K562 (cell line): ENCODE measurements around the gene PCED1B. TPM values are rescaled to one million over a fixed set of nuclear protein-coding genes. Genes with fewer than 3 reads are reported as not detected.

Experiments used
- CC2D1A ChIP-seq: fragments of 450-650 bp; IDR thresholded peaks from 2 replicates; pipeline ENCODE4 v1.6.1; 2017; ENCODE audit warnings: mild to moderate bottlenecking
- KLF13 ChIP-seq: fragments of 450-650 bp; IDR thresholded peaks from 2 replicates; pipeline ENCODE4 v1.6.1; 2016; ENCODE audit warnings: missing genetic modification characterization, low read depth, mild to moderate bottlenecking, missing compliant biosample characterization, moderate library complexity, borderline replicate concordance
- MTA3 ChIP-seq: fragments of 450-650 bp; formaldehyde crosslinking; IDR thresholded peaks from 2 replicates; pipeline ENCODE4 v1.6.1; 2017; ENCODE audit warnings: mild to moderate bottlenecking, borderline replicate concordance
- MXI1 ChIP-seq: IDR thresholded peaks from 2 replicates; pipeline ENCODE4 v1.6.1; 2011; ENCODE audit warnings: low read depth, mild to moderate bottlenecking, improper control_type of control experiment, low read length
- NFE2L1 ChIP-seq: fragments of 450-650 bp; IDR thresholded peaks from 2 replicates; pipeline ENCODE4 v1.6.1; 2016; ENCODE audit warnings: missing genetic modification characterization, low read depth, mild to moderate bottlenecking, missing compliant biosample characterization, moderate library complexity, borderline replicate concordance
- NFIC ChIP-seq: fragments of 450-650 bp; IDR thresholded peaks from 2 replicates; pipeline ENCODE4 v1.6.1; 2017; ENCODE audit warnings: mild to moderate bottlenecking, inconsistent platforms
- OTX1 ChIP-seq: fragments of 450-650 bp; formaldehyde crosslinking; IDR thresholded peaks from 2 replicates; pipeline ENCODE4 v1.4.0; 2022; ENCODE audit warnings: mild to moderate bottlenecking
- ZNF707 ChIP-seq: fragments of 250-450 bp; sonication (Bioruptor Pico); conservative IDR thresholded peaks from 2 replicates; pipeline ENCODE4 v1.8.0; 2022; ENCODE audit warnings: inconsistent platforms, mild to moderate bottlenecking, moderate library complexity
- polyA plus RNA-seq, 8 experiments: library from polyadenylated mRNA; depleted of rRNA in 4 of 8; stranded (reverse) in 5 of 8; unstranded in 3 of 8; fragments of >200 nt; fragmentation: Nextera tagmentation in 2 of 8; fragmentation: Illumina TruSeq in 1 of 8; extraction: Ambion mirVana in 2 of 8; extraction: Trizol in 1 of 8; gene quantifications; 2 replicates each; pipeline versions ENCODE4 v1.2.1 to v1.2.3, GENCODE V29; 2011 to 2014; ENCODE audit warnings: inconsistent platforms in 1 of 8, missing spikeins in 1 of 8
- total RNA-seq, 7 experiments: library from RNA; depleted of rRNA in 6 of 7; stranded (reverse); fragments of >200 nt in 6 of 7; fragmentation: Illumina TruSeq in 2 of 7; extraction: Trizol in 2 of 7; gene quantifications; 2 replicates each; pipeline versions ENCODE4 v1.2.1 to v1.2.3, GENCODE V29; 2011 to 2021; ENCODE audit warnings: low replicate concordance in 1 of 7
- TF ChIP-seq, protein P1 (sequence below): fragments of 450-650 bp; IDR thresholded peaks from 2 replicates; pipeline ENCODE4 v1.6.1; 2017; ENCODE audit warnings: antibody characterized with exemption
- TF ChIP-seq, protein P2 (sequence below): fragments of 250-450 bp; sonication (Bioruptor Pico); IDR thresholded peaks from 2 replicates; pipeline ENCODE4 v1.8.0; 2021; ENCODE audit warnings: mild to moderate bottlenecking, moderate library complexity

PCED1B gene
- total and polyA plus RNA-seq, 9 of the 15 experiments (the other 6 are each of a cell fraction or from before 2014, with no cell fraction given), result 1.2 to 9.3 (median 2.5) TPM

DNA sequence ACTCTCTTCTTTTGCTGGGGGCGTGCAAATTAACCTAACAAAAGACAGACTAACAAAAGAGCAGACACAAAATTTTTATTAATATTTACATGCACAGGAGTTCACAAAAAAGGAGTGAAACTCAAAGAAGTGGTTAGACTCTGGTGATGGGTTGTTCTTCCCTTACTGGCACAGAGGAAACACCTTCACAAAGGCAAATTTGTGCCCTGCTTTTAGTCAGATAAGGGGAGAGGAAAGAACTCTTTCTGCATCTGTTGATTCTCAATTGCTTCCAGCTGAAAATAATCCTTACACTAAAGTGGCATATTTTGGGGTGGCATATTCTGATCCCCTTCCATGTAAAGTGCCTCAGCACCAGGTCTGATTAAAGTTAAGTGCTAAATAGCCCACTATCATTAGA lies 190.5 kb downstream of the PCED1B start (continued):
- TF ChIP-seq, protein P1, sequence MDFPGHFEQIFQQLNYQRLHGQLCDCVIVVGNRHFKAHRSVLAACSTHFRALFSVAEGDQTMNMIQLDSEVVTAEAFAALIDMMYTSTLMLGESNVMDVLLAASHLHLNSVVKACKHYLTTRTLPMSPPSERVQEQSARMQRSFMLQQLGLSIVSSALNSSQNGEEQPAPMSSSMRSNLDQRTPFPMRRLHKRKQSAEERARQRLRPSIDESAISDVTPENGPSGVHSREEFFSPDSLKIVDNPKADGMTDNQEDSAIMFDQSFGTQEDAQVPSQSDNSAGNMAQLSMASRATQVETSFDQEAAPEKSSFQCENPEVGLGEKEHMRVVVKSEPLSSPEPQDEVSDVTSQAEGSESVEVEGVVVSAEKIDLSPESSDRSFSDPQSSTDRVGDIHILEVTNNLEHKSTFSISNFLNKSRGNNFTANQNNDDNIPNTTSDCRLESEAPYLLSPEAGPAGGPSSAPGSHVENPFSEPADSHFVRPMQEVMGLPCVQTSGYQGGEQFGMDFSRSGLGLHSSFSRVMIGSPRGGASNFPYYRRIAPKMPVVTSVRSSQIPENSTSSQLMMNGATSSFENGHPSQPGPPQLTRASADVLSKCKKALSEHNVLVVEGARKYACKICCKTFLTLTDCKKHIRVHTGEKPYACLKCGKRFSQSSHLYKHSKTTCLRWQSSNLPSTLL, result no peak
- TF ChIP-seq ZNF707 (CRISPR knock-in tag), result no peak
- no peak for TF ChIP-seq MTA3
- no peak for TF ChIP-seq OTX1 (CRISPR knock-in tag)
- no peak for TF ChIP-seq MXI1
- no peak for TF ChIP-seq KLF13 (tag)
- no peak for TF ChIP-seq CC2D1A
- TF ChIP-seq NFE2L1, result no peak
- TF ChIP-seq NFIC, result no peak
- TF ChIP-seq, protein P2, sequence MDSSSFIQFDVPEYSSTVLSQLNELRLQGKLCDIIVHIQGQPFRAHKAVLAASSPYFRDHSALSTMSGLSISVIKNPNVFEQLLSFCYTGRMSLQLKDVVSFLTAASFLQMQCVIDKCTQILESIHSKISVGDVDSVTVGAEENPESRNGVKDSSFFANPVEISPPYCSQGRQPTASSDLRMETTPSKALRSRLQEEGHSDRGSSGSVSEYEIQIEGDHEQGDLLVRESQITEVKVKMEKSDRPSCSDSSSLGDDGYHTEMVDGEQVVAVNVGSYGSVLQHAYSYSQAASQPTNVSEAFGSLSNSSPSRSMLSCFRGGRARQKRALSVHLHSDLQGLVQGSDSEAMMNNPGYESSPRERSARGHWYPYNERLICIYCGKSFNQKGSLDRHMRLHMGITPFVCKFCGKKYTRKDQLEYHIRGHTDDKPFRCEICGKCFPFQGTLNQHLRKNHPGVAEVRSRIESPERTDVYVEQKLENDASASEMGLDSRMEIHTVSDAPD (CRISPR knock-in tag), result no peak
